Measurements from ENCODE around the gene OR8D4. TPM values are rescaled to one million over a fixed set of nuclear protein-coding genes. Genes with fewer than 3 reads are reported as not detected.

The OR8D4 gene
- total RNA-seq, 1 donor from 2014 or later = not detected

GRCh38 chr11:123904932-123905331 is 3.0 kb downstream of the OR8D4 start:
- peaks cover 9% of the 10 kb centered on the region for H3K4me1 Mint-ChIP-seq (ENCODE audit: low read depth, unreplicated experiment)
- DNase-seq = no peak
- no peaks in the 10 kb centered on the region for H3K36me3 Mint-ChIP-seq (ENCODE audit: unreplicated experiment)
- no peaks in the 10 kb centered on the region for H3K9me3 Mint-ChIP-seq (ENCODE audit: unreplicated experiment)
- TF ChIP-seq CTCF (IDR thresholded peaks at IDR 0.05; ENCODE audit: partially characterized antibody, unreplicated experiment) = no peak
- no peak overlapping the region for H3K27ac Mint-ChIP-seq (ENCODE audit: unreplicated experiment)
- H3K4me3 Mint-ChIP-seq (ENCODE audit: unreplicated experiment) = no peak overlapping the region
- H3K27me3 Mint-ChIP-seq (ENCODE audit: unreplicated experiment) = no peaks in the 10 kb centered on the region

DNA sequence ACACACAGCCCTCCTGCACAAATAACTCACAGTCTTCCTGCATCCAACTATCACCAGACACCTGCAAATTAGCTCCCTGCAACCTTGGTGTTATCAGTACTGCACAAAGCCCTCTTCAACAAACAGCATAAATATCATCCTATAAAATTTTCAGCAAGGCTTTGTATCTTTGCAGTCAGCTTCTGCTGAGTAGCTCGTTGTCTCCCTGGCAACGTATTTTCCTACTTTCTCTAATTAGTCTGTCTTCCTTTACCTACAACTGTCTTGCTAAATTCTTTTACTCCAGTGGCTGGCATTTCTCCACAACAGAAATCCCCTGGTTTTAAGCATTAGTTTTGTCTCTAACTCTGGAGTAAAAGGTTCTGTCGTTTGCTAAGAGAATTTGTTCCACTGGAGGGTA is 3.9 kb downstream of the OR8D4 start:
- no peaks in the 10 kb centered on the region for H3K36me3 Mint-ChIP-seq (ENCODE audit: unreplicated experiment)
- no peaks in the 10 kb centered on the region for H3K9me3 Mint-ChIP-seq (ENCODE audit: unreplicated experiment)
- no peaks in the 10 kb centered on the region for H3K27me3 Mint-ChIP-seq (ENCODE audit: unreplicated experiment)
- H3K4me1 Mint-ChIP-seq (ENCODE audit: low read depth, unreplicated experiment) = peaks cover 9% of the 10 kb centered on the region
- no peak for TF ChIP-seq CTCF (IDR thresholded peaks at IDR 0.05; ENCODE audit: partially characterized antibody, unreplicated experiment)
- DNase-seq = no peak
- H3K27ac Mint-ChIP-seq (ENCODE audit: unreplicated experiment) = no peak overlapping the region
- H3K4me3 Mint-ChIP-seq (ENCODE audit: unreplicated experiment) = no peak overlapping the region

DNA sequence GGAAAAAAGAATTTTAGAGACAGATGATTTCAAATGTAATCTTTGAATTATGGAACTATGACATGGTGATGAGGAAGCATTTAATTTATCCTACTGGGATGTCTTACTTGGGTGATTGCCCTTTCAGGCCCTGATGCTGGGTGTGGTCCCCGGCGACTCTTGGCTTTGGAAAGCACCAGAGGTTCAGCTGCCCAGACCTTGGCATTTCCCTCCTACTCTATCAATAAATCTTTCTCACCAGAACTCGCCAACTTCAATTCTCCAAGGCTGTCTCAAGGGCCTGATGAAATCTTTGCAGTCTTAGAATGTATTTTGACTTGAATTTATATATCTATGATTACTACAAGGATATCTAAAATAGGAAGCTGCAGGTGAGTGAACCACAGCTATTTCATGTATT is 19.0 kb downstream of the OR8D4 start:
- Mint-ChIP-seq H3K4me3 (ENCODE audit: unreplicated experiment) (no peak overlapping the region), H3K27ac (ENCODE audit: unreplicated experiment) (no peak overlapping the region), H3K36me3 (ENCODE audit: unreplicated experiment) (no peaks in the 10 kb centered on the region), H3K27me3 (ENCODE audit: unreplicated experiment) (no peaks in the 10 kb centered on the region), H3K9me3 (ENCODE audit: unreplicated experiment) (no peaks in the 10 kb centered on the region), H3K4me1 (ENCODE audit: low read depth, unreplicated experiment) (no peaks in the 10 kb centered on the region)
- DNase-seq = no peak
- TF ChIP-seq CTCF (IDR thresholded peaks at IDR 0.05; ENCODE audit: partially characterized antibody, unreplicated experiment) = no peak

- Mint-ChIP-seq H3K27ac (ENCODE audit: unreplicated experiment) (no peak overlapping the region), H3K4me1 (ENCODE audit: low read depth, unreplicated experiment) (no peaks in the 10 kb centered on the region), H3K36me3 (ENCODE audit: unreplicated experiment) (no peaks in the 10 kb centered on the region), H3K9me3 (ENCODE audit: unreplicated experiment) (no peaks in the 10 kb centered on the region), H3K4me3 (ENCODE audit: unreplicated experiment) (no peak overlapping the region), H3K27me3 (ENCODE audit: unreplicated experiment) (no peaks in the 10 kb centered on the region)
- TF ChIP-seq CTCF (IDR thresholded peaks at IDR 0.05; ENCODE audit: partially characterized antibody, unreplicated experiment) = no peak
- DNase-seq = no peak
Observed at GRCh38 chr11:123924027-123924426, 22.1 kb downstream of the OR8D4 start.

DNA sequence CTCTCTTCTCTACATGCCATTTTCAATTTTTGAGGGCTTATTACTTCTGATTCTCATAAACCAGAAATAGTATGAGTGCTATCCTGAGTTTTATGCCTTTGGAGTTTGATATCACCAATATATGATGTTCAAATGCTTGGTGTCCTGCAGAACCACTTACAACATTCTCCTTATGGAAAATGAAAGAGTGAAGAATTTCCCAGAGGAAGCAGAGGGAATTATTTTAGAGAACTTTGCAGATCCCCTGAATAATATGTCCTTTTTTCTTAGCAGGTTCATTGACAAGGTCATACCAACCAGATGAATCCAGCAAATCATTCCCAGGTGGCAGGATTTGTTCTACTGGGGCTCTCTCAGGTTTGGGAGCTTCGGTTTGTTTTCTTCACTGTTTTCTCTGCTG is 37.4 kb downstream of the OR8D4 start, which contains the start of gene OR4D5:
Gene OR4D5 (plus strand): TSS at position 301 of the 400 bp plus-strand sequence. CDS start 0 bp downstream, at position 301.
- Mint-ChIP-seq H3K36me3 (ENCODE audit: unreplicated experiment) (no peaks in the 10 kb centered on the region), H3K4me1 (ENCODE audit: low read depth, unreplicated experiment) (no peaks in the 10 kb centered on the region), H3K27me3 (ENCODE audit: unreplicated experiment) (peaks cover 2% of the 10 kb centered on the region), H3K27ac (ENCODE audit: unreplicated experiment) (no peak within 1 kb of the TSS), H3K9me3 (ENCODE audit: unreplicated experiment) (no peaks in the 10 kb centered on the region), H3K4me3 (ENCODE audit: unreplicated experiment) (no peak within 1 kb of the TSS)
- no peak for TF ChIP-seq CTCF (IDR thresholded peaks at IDR 0.05; ENCODE audit: partially characterized antibody, unreplicated experiment)
- no peak for DNase-seq

All from glutamatergic neuron (in vitro differentiated cells).